ENCODE measurements around the gene MACIR.

DNA sequence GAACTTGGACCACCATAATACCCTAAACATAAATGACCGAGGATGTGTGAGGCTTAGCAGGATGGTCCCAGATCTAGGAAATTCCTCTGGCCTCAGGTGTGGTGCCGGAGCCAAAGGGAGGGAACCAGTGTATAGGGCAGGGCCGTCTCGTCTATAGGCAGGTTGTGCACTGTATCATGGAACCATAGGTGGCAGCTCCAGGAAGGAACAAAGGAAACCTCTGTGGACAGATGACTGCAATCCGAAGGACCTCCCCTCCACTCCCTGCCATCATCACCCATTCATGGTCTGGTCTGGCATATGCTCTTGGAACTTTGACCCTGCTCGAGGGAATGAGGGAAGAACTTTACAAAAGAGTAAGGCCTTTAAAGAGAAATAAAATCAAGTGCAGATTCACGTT, 2.9 kb upstream of the MACIR start:
- no peak for TF ChIP-seq CTCF (IDR thresholded peaks at IDR 0.05)
- no peak for TF ChIP-seq POLR2A (IDR thresholded peaks at IDR 0.05)
